Ammon's horn (tissue), 1 donor: ENCODE measurements around the gene USP7.
"Not testable (repeated sequence)": the region's sequence is repeated elsewhere in the genome, so short reads cannot be mapped to it uniquely, and the experiment has no call there.

ENCODE experiments used
- DNase-seq: peaks from one replicate; pipeline ENCODE4 v3.0.0-alpha.2; 2016; ENCODE audit warnings: low spot score

Gene USP7

DNA sequence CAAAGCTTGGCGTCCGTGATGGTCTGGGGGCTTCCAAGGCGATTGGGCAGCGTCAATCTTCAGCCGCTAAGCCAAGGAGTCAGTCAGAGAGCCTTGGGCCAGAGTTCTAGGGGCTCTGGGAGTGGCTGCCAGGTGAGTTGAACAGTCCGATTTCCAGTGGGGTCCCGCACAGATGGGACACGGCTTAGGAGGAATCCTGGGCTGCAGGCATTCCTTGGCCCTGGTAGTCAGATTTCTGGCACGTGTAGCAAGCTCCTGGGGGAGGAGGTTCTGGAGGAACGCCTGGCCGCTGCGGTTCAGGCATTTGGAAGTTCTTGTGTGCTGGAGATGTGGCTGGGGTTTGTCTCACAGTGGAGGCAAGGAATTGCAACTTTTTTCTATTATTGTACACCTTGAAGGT is 120.4 kb downstream of the USP7 start:
- not testable (repeated sequence) for DNase-seq
